ENCODE measurements around the gene LHX3.

DNA sequence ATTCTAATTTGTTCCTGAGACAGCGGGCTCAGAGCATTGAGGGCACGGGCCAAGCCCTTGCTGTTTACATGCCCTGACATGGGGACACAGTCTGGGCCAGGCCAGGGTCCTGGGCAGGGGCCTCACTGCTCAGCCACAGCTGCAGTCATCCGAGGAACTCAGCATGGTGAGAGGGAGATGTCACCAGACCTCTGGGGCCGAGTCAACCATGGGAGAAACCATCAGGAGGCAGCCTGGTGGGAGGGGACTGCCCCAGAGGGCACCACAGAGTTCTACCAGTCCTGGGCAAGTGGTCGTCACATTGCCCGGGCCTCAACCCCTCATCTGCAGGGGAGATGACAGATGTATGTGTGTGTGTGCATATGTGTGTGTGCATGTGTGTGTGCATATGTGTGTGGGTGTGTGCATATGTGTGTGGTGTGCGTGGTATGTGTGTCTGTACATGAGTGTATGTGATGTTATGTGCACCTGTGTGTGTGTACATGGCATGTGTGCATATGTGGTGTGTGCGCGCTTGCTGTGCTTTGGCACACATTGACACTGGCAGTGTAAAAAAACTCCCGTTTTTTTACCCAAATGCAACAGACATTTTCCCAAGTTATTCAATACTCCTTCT, 43.8 kb downstream of the LHX3 start:
- TF ChIP-seq, protein P1, sequence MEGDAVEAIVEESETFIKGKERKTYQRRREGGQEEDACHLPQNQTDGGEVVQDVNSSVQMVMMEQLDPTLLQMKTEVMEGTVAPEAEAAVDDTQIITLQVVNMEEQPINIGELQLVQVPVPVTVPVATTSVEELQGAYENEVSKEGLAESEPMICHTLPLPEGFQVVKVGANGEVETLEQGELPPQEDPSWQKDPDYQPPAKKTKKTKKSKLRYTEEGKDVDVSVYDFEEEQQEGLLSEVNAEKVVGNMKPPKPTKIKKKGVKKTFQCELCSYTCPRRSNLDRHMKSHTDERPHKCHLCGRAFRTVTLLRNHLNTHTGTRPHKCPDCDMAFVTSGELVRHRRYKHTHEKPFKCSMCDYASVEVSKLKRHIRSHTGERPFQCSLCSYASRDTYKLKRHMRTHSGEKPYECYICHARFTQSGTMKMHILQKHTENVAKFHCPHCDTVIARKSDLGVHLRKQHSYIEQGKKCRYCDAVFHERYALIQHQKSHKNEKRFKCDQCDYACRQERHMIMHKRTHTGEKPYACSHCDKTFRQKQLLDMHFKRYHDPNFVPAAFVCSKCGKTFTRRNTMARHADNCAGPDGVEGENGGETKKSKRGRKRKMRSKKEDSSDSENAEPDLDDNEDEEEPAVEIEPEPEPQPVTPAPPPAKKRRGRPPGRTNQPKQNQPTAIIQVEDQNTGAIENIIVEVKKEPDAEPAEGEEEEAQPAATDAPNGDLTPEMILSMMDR (IDR thresholded peaks at IDR 0.05): no peak
- TF ChIP-seq POLR2A (IDR thresholded peaks at IDR 0.05): no peak
